NCI-H345 treated with DMSO at 0.1 percent for 48 hours (cell line): ENCODE data around the gene TGFB3.
"Not testable (repeated sequence)": the region's sequence is repeated elsewhere in the genome, so short reads cannot be mapped to it uniquely, and the experiment has no call there.

Experiments used
- DNase-seq: peaks from one replicate; lab custom pipeline; 2025; ENCODE audit not compliant: unreplicated experiment; lab: John Stamatoyannopoulos, UW

TGFB3 gene

GRCh38 chr14:75961662-75962061 lies 20.1 kb downstream of the TGFB3 start:
- DNase-seq: no peak

- no peak for DNase-seq
Measured at GRCh38 chr14:75960231-75960630, 21.6 kb downstream of the TGFB3 start.

- DNase-seq: no peak
Measured at GRCh38 chr14:75959031-75959430, 22.8 kb downstream of the TGFB3 start.

GRCh38 chr14:75952489-75952888 lies 29.3 kb downstream of the TGFB3 start:
- no peak for DNase-seq

- DNase-seq: no peak
Measured at GRCh38 chr14:75946785-75947184, 35.0 kb downstream of the TGFB3 start.

- no peak for DNase-seq
Measured at GRCh38 chr14:75944607-75945241, 37.1 kb downstream of the TGFB3 start.

- DNase-seq: no peak
Measured at GRCh38 chr14:75941030-75941429, 40.8 kb downstream of the TGFB3 start.

GRCh38 chr14:75939200-75939599 lies 42.6 kb downstream of the TGFB3 start:
- DNase-seq: no peak

GRCh38 chr14:75934998-75935628 lies 46.7 kb downstream of the TGFB3 start:
- DNase-seq: no peak

GRCh38 chr14:75933712-75934296 lies 48.0 kb downstream of the TGFB3 start:
- no peak for DNase-seq

GRCh38 chr14:75928690-75929181 lies 53.1 kb downstream of the TGFB3 start:
- DNase-seq: no peak

GRCh38 chr14:75927564-75928087 lies 54.2 kb downstream of the TGFB3 start:
- DNase-seq: no peak

- no peak for DNase-seq
Measured at GRCh38 chr14:75926431-75927115, 55.2 kb downstream of the TGFB3 start.

- DNase-seq: not testable (repeated sequence)
Measured at GRCh38 chr14:75925141-75925840, 56.5 kb downstream of the TGFB3 start.

GRCh38 chr14:75920421-75920820 lies 61.4 kb downstream of the TGFB3 start:
- DNase-seq: not testable (repeated sequence)

GRCh38 chr14:75917946-75918335 lies 63.9 kb downstream of the TGFB3 start:
- DNase-seq: no peak

GRCh38 chr14:75917322-75917945 lies 64.4 kb downstream of the TGFB3 start:
- no peak for DNase-seq

GRCh38 chr14:75915045-75915444 lies 66.8 kb downstream of the TGFB3 start:
- no peak for DNase-seq

- DNase-seq: no peak
Measured at GRCh38 chr14:75913183-75913582, 68.6 kb downstream of the TGFB3 start.

GRCh38 chr14:75911883-75912282 lies 69.9 kb downstream of the TGFB3 start:
- no peak for DNase-seq
